Endodermal cell (in vitro differentiated cells): ENCODE results near the gene MMAB. TPM values are rescaled to one million over a fixed set of nuclear protein-coding genes. Genes with fewer than 3 reads are reported as not detected.

ENCODE experiments used
- DNase-seq: peaks from one replicate; pipeline ENCODE4 v3.0.0-alpha.2; 2017
- H3K27ac ChIP-seq: 2 replicates; pipeline ENCODE4 v1.5.1; 2013; ENCODE audit warnings: mild to moderate bottlenecking, low read depth, low read length, moderate library complexity
- H3K27me3 ChIP-seq: 2 replicates; pipeline ENCODE4 v1.6.1; 2013; ENCODE audit warnings: mild to moderate bottlenecking, low read length, moderate library complexity; ENCODE audit not compliant: insufficient read depth, control insufficient read depth, poor library complexity, severe bottlenecking
- H3K36me3 ChIP-seq: 2 replicates; pipeline ENCODE4 v1.7.0; 2013; ENCODE audit warnings: mild to moderate bottlenecking, low read length, moderate library complexity; ENCODE audit not compliant: control insufficient read depth, insufficient read depth
- H3K4me1 ChIP-seq: one replicate; pipeline ENCODE4 v1.7.0; 2013; ENCODE audit warnings: low read length; ENCODE audit not compliant: control insufficient read depth, insufficient read depth
- H3K4me3 ChIP-seq: 2 replicates; pipeline ENCODE4 v1.5.1; 2013; ENCODE audit warnings: mild to moderate bottlenecking, low read length, moderate library complexity
- H3K9ac ChIP-seq: 2 replicates; pipeline ENCODE4 v1.6.1; 2013; ENCODE audit warnings: mild to moderate bottlenecking, low read length, moderate library complexity; ENCODE audit not compliant: poor library complexity, severe bottlenecking; ENCODE audit errors: extremely low read depth
- H3K9me3 ChIP-seq: 2 replicates; pipeline ENCODE4 v1.6.1; 2013; ENCODE audit warnings: mild to moderate bottlenecking, low read length, moderate library complexity; ENCODE audit not compliant: control insufficient read depth
- H3K27ac Mint-ChIP-seq: 2 replicates; pipeline ENCODE4 v1.8.0; 2020; ENCODE audit warnings: mixed read lengths
- H3K27me3 Mint-ChIP-seq: 2 replicates; pipeline ENCODE4 v1.8.0; 2021; ENCODE audit warnings: mild to moderate bottlenecking, mixed read lengths; ENCODE audit not compliant: insufficient read depth
- H3K36me3 Mint-ChIP-seq: 2 replicates; pipeline ENCODE4 v1.8.0; 2020; ENCODE audit warnings: low read depth, mixed read lengths
- H3K4me1 Mint-ChIP-seq: 2 replicates; pipeline ENCODE4 v1.8.0; 2020; ENCODE audit warnings: mixed read lengths
- H3K4me3 Mint-ChIP-seq: 2 replicates; pipeline ENCODE4 v1.8.0; 2020; ENCODE audit warnings: mild to moderate bottlenecking, moderate library complexity, mixed read lengths
- H3K9me3 Mint-ChIP-seq: 2 replicates; pipeline ENCODE4 v1.8.0; 2020; ENCODE audit warnings: mild to moderate bottlenecking, mixed read lengths
- CTCF ChIP-seq: fragments of 200-600 bp; sonication (generic); conservative IDR thresholded peaks from 2 replicates; pipeline ENCODE4 v1.5.0; 2021; ENCODE audit warnings: antibody characterized with exemption, mild to moderate bottlenecking
- WGBS, 2 experiments: methylation state at CpG; one replicate each; pipeline versions ENCODE4 v1.1.5 to v1.1.7; 2013; ENCODE audit warnings: missing lambda C conversion rate in 2 of 2, mixed read lengths in 1 of 2; ENCODE audit not compliant: insufficient coverage in 1 of 2, insufficient read length in 1 of 2; 5-methylcytosine and 5-hydroxymethylcytosine counted together
- total RNA-seq, 2 donors: library from RNA; stranded (reverse); fragmentation: NEBNext Ultra II Directional in 1 of 2; extraction: Animal tissue kit (Norgen Biotek cat#: 25700) in 1 of 2; gene quantifications; 2 replicates in 1 of 2; 3 replicates in 1 of 2; pipeline ENCODE4 v1.2.1, GENCODE V29; 2021

MMAB gene
- total RNA-seq, 2 donors from 2014 or later: 24.9 to 28.2 TPM

GRCh38 chr12:109517619-109518018 is 55.7 kb downstream of the MMAB start:
- WGBS, 2 experiments: 80 to 90% methylated on average over 4 to 6 of the region's 6 CpGs
- peaks cover 56% of the 10 kb centered on the region for H3K36me3 Mint-ChIP-seq
- no peak overlapping the region for H3K27ac Mint-ChIP-seq
- Histone ChIP-seq H3K27me3 (no peaks in the 10 kb centered on the region), H3K4me3 (no peak overlapping the region), H3K4me1 (no peaks in the 10 kb centered on the region), H3K9ac (no peak overlapping the region), H3K27ac (no peak overlapping the region), H3K9me3 (no peaks in the 10 kb centered on the region), H3K36me3 (peaks cover 53% of the 10 kb centered on the region)
- no peaks in the 10 kb centered on the region for H3K9me3 Mint-ChIP-seq
- no peak overlapping the region for H3K4me3 Mint-ChIP-seq
- peak; percentile 41 for DNase-seq
- H3K4me1 Mint-ChIP-seq: peaks cover 6% of the 10 kb centered on the region
- no peak for TF ChIP-seq CTCF
- no peaks in the 10 kb centered on the region for H3K27me3 Mint-ChIP-seq

GRCh38 chr12:109513977-109514376 is 59.3 kb downstream of the MMAB start:
- no peak overlapping the region for H3K27ac Mint-ChIP-seq

GRCh38 chr12:109513051-109513450 is 60.3 kb downstream of the MMAB start:
- Histone ChIP-seq H3K27me3 (no peaks in the 10 kb centered on the region), H3K36me3 (peaks cover 54% of the 10 kb centered on the region), H3K9ac (no peak overlapping the region), H3K4me3 (no peak overlapping the region), H3K27ac (peak overlapping the region; percentile 91), H3K4me1 (no peaks in the 10 kb centered on the region), H3K9me3 (no peaks in the 10 kb centered on the region)
- WGBS, 2 experiments: 93 to 96% methylated on average over 4 to 8 of the region's 8 CpGs
- H3K36me3 Mint-ChIP-seq: peaks cover 64% of the 10 kb centered on the region
- DNase-seq: no peak
- H3K9me3 Mint-ChIP-seq: no peaks in the 10 kb centered on the region
- no peak for TF ChIP-seq CTCF
- peaks cover 17% of the 10 kb centered on the region for H3K4me1 Mint-ChIP-seq
- H3K27ac Mint-ChIP-seq: peak overlapping the region; percentile 10
- no peak overlapping the region for H3K4me3 Mint-ChIP-seq
- no peaks in the 10 kb centered on the region for H3K27me3 Mint-ChIP-seq

More at GRCh38 chr12:109513977-109514376, 59.3 kb downstream of the MMAB start:
- no peak overlapping the region for H3K4me3 Mint-ChIP-seq
- Histone ChIP-seq H3K27me3 (no peaks in the 10 kb centered on the region), H3K36me3 (peaks cover 51% of the 10 kb centered on the region), H3K9ac (no peak overlapping the region), H3K9me3 (no peaks in the 10 kb centered on the region), H3K4me3 (no peak overlapping the region), H3K27ac (no peak overlapping the region), H3K4me1 (no peaks in the 10 kb centered on the region)
- H3K36me3 Mint-ChIP-seq: peaks cover 63% of the 10 kb centered on the region
- no peak for TF ChIP-seq CTCF
- DNase-seq: peak; percentile 29
- WGBS, 2 experiments: 89 to 94% methylated on average over 2 to 4 of the region's 4 CpGs
- peaks cover 13% of the 10 kb centered on the region for H3K4me1 Mint-ChIP-seq
- H3K27me3 Mint-ChIP-seq: no peaks in the 10 kb centered on the region
- H3K9me3 Mint-ChIP-seq: no peaks in the 10 kb centered on the region
